Measurements from ENCODE around the gene RAB40A. TPM values are rescaled to one million over a fixed set of nuclear protein-coding genes. Genes with fewer than 3 reads are reported as not detected.

The RAB40A gene
- total RNA-seq, 2 experiments from 2014 or later = 0.18 to 0.58 TPM

GRCh38 chrX:103540145-103540544, 20.9 kb upstream of the RAB40A start:
- Mint-ChIP-seq H3K9me3 (no peaks in the 10 kb centered on the region), H3K4me1 (ENCODE audit: low read depth) (no peaks in the 10 kb centered on the region), H3K27ac (no peak overlapping the region), H3K36me3 (ENCODE audit: low read depth) (no peaks in the 10 kb centered on the region), H3K27me3 (no peaks in the 10 kb centered on the region), H3K4me3 (no peak overlapping the region)
- ChIA-PET POLR2A (no interaction called here), CTCF (no interaction called here)
- TF ChIP-seq CTCF (IDR thresholded peaks at IDR 0.05) = no peak
- no peak for ATAC-seq
- no peak for DNase-seq
- intact Hi-C loops (cut with micrococcal nuclease) = no loop called here

GRCh38 chrX:103539695-103540094, 20.4 kb upstream of the RAB40A start:
- ChIA-PET CTCF (no interaction called here), POLR2A (no interaction called here)
- intact Hi-C loops (cut with micrococcal nuclease) = loop anchor here (10.0 kb wide), 1 partner anchor 145 kb away; the partner anchor contains the start of gene MORF4L2
- TF ChIP-seq CTCF (IDR thresholded peaks at IDR 0.05) = no peak
- no peak overlapping the region for H3K27ac Mint-ChIP-seq
- ATAC-seq (no peak), DNase-seq (no peak)
- H3K9me3 Mint-ChIP-seq = no peaks in the 10 kb centered on the region
- H3K27me3 Mint-ChIP-seq = no peaks in the 10 kb centered on the region
- H3K4me1 Mint-ChIP-seq (ENCODE audit: low read depth) = no peaks in the 10 kb centered on the region
- H3K4me3 Mint-ChIP-seq = no peak overlapping the region
- no peaks in the 10 kb centered on the region for H3K36me3 Mint-ChIP-seq (ENCODE audit: low read depth)

- no peak for DNase-seq
- Mint-ChIP-seq H3K36me3 (ENCODE audit: low read depth) (no peaks in the 10 kb centered on the region), H3K27me3 (no peaks in the 10 kb centered on the region), H3K9me3 (no peaks in the 10 kb centered on the region), H3K27ac (no peak overlapping the region), H3K4me1 (ENCODE audit: low read depth) (peaks cover under 1% of the 10 kb centered on the region), H3K4me3 (no peak overlapping the region)
- no peak for TF ChIP-seq CTCF (IDR thresholded peaks at IDR 0.05)
- ATAC-seq = no peak
- intact Hi-C loops (cut with micrococcal nuclease) = loop anchor here (10.0 kb wide), 1 partner anchor 146 kb away; the partner anchor contains the start of gene MORF4L2
- ChIA-PET CTCF (no interaction called here), POLR2A (no interaction called here)
These were observed 19.4 kb upstream of the RAB40A start for GRCh38 chrX:103538728-103539127.

- Mint-ChIP-seq H3K27ac (no peak overlapping the region), H3K36me3 (ENCODE audit: low read depth) (no peaks in the 10 kb centered on the region), H3K4me3 (no peak overlapping the region), H3K4me1 (ENCODE audit: low read depth) (peaks cover 3% of the 10 kb centered on the region), H3K27me3 (no peaks in the 10 kb centered on the region), H3K9me3 (no peaks in the 10 kb centered on the region)
- TF ChIP-seq CTCF (IDR thresholded peaks at IDR 0.05) = no peak
- intact Hi-C loops (cut with micrococcal nuclease) = loop anchor here (10.0 kb wide), 1 partner anchor 147 kb away; the partner anchor contains the start of gene MORF4L2
- DNase-seq = no peak
- POLR2A ChIA-PET = no interaction called here
- CTCF ChIA-PET = no interaction called here
- ATAC-seq = no peak
These were observed 18.6 kb upstream of the RAB40A start for GRCh38 chrX:103537871-103538387.

- no peaks in the 10 kb centered on the region for H3K9me3 Mint-ChIP-seq
These were observed 17.4 kb upstream of the RAB40A start for GRCh38 chrX:103536732-103537131.

More at GRCh38 chrX:103536732-103537131, 17.4 kb upstream of the RAB40A start:
- ATAC-seq (no peak), DNase-seq (no peak)
- H3K4me3 Mint-ChIP-seq = no peak overlapping the region
- ChIA-PET POLR2A (no interaction called here), CTCF (no interaction called here)
- H3K4me1 Mint-ChIP-seq (ENCODE audit: low read depth) = peaks cover 3% of the 10 kb centered on the region
- no peaks in the 10 kb centered on the region for H3K36me3 Mint-ChIP-seq (ENCODE audit: low read depth)
- no peaks in the 10 kb centered on the region for H3K27me3 Mint-ChIP-seq
- no peak overlapping the region for H3K27ac Mint-ChIP-seq
- intact Hi-C loops (cut with micrococcal nuclease) = loop anchor here (10.0 kb wide), 1 partner anchor 148 kb away; the partner anchor contains the start of gene MORF4L2
- no peak for TF ChIP-seq CTCF (IDR thresholded peaks at IDR 0.05)
